Neural cell (in vitro differentiated cells): ENCODE data around the gene TTC23. TPM values are rescaled to one million over a fixed set of nuclear protein-coding genes. Genes with fewer than 3 reads are reported as not detected.

Source experiments
- H2AFZ ChIP-seq: fragments of 200-600, 300-800 bp; sonication (generic), shearing (Covaris generic); 2 replicates; pipeline ENCODE4 v1.6.0; 2014; ENCODE audit warnings: low read depth, mild to moderate bottlenecking, antibody characterized with exemption, low read length, moderate library complexity
- H3F3A ChIP-seq: fragments of 200-600 bp; shearing (Covaris generic); 2 replicates; pipeline ENCODE4 v1.6.1; 2016; ENCODE audit warnings: mild to moderate bottlenecking, moderate library complexity, mixed read lengths, antibody characterized with exemption, low read length; ENCODE audit not compliant: insufficient read depth, poor library complexity, severe bottlenecking
- H3K27ac ChIP-seq: fragments of 200-600, 300-800 bp; sonication (generic), shearing (Covaris generic); 2 replicates; pipeline ENCODE4 v1.5.1; 2014; ENCODE audit warnings: mild to moderate bottlenecking, low read length, moderate library complexity
- H3K27me3 ChIP-seq: fragments of 300-800, 200-600 bp; sonication (generic), shearing (Covaris generic); 2 replicates; pipeline ENCODE4 v1.6.0; 2014; ENCODE audit warnings: mild to moderate bottlenecking, low read depth, low read length, moderate library complexity; ENCODE audit not compliant: insufficient read depth
- H3K36me3 ChIP-seq: fragments of 300-800, 200-600 bp; sonication (generic), shearing (Covaris generic); 2 replicates; pipeline ENCODE4 v1.5.1; 2014; ENCODE audit warnings: mild to moderate bottlenecking, antibody characterized with exemption, low read length, moderate library complexity; ENCODE audit not compliant: insufficient read depth
- H3K4me2 ChIP-seq: fragments of 300-800, 200-600 bp; sonication (generic), shearing (Covaris generic); 2 replicates; pipeline ENCODE4 v1.6.0; 2014; ENCODE audit warnings: mild to moderate bottlenecking, low read length
- H3K4me3 ChIP-seq: fragments of 300-800, 200-600 bp; sonication (generic), shearing (Covaris generic); 2 replicates; pipeline ENCODE4 v1.5.1; 2014; ENCODE audit warnings: mild to moderate bottlenecking, low read length, moderate library complexity
- H3K79me2 ChIP-seq: fragments of 200-600 bp; shearing (Covaris generic); replicated peaks from 2 replicates; pipeline ENCODE4 v1.6.0; 2014; ENCODE audit warnings: mild to moderate bottlenecking, low read length, moderate library complexity; ENCODE audit not compliant: insufficient read depth
- H3K9ac ChIP-seq: fragments of 300-800, 200-600 bp; sonication (generic), shearing (Covaris generic); 2 replicates; pipeline ENCODE4 v1.6.1; 2016; ENCODE audit warnings: mild to moderate bottlenecking, low read length, mixed read lengths
- H3K9me2 ChIP-seq: fragments of 200-600 bp; shearing (Covaris generic); 2 replicates; pipeline ENCODE4 v1.6.1; 2016; ENCODE audit warnings: mild to moderate bottlenecking, low read length, mixed read lengths; ENCODE audit not compliant: insufficient read depth
- H3K9me3 ChIP-seq: fragments of 200-600, 300-800 bp; sonication (generic), shearing (Covaris generic); 2 replicates; pipeline ENCODE4 v1.6.1; 2016; ENCODE audit warnings: mild to moderate bottlenecking, mixed run types, low read length, moderate library complexity, mixed read lengths
- H4K20me1 ChIP-seq: fragments of 200-600 bp; shearing (Covaris generic); 2 replicates; pipeline ENCODE4 v1.6.1; 2016; ENCODE audit warnings: mild to moderate bottlenecking, mixed run types; ENCODE audit not compliant: insufficient read depth
- CTCF ChIP-seq: fragments of 450-650 bp; IDR thresholded peaks from 2 replicates; pipeline ENCODE4 v1.5.1; 2014; ENCODE audit warnings: antibody characterized with exemption, mild to moderate bottlenecking, moderate library complexity; ENCODE audit not compliant: poor library complexity, severe bottlenecking
- EP300 ChIP-seq: fragments of 450-650 bp; conservative IDR thresholded peaks from 2 replicates; pipeline ENCODE4 v1.6.1; 2014; ENCODE audit warnings: antibody characterized with exemption, mild to moderate bottlenecking, moderate library complexity; ENCODE audit not compliant: poor library complexity, severe bottlenecking
- EZH2 ChIP-seq: fragments of 200-600, 300-800 bp; shearing (Covaris generic), sonication (generic); IDR thresholded peaks from 2 replicates; pipeline ENCODE4 v1.6.1; 2014; ENCODE audit warnings: antibody characterized with exemption, low read length, borderline replicate concordance, mild to moderate bottlenecking; ENCODE audit not compliant: insufficient read depth, poor library complexity, severe bottlenecking
- MXI1 ChIP-seq: fragments of 450-650 bp; conservative IDR thresholded peaks from 2 replicates; pipeline ENCODE4 v1.6.1; 2014; ENCODE audit warnings: antibody characterized with exemption, mild to moderate bottlenecking; ENCODE audit not compliant: poor library complexity, severe bottlenecking
- POLR2AphosphoS5 ChIP-seq: IDR thresholded peaks from 2 replicates; pipeline ENCODE4 v1.6.1; 2012
- RAD21 ChIP-seq: fragments of 450-650 bp; conservative IDR thresholded peaks from 2 replicates; pipeline ENCODE4 v1.6.1; 2014; ENCODE audit warnings: antibody characterized with exemption, mild to moderate bottlenecking, moderate library complexity
- REST ChIP-seq: IDR thresholded peaks from 2 replicates; pipeline ENCODE4 v1.6.1; 2012; ENCODE audit warnings: borderline replicate concordance
- SMC3 ChIP-seq: fragments of 450-650 bp; conservative IDR thresholded peaks from 2 replicates; pipeline ENCODE4 v1.6.1; 2014; ENCODE audit warnings: antibody characterized with exemption, mild to moderate bottlenecking, moderate library complexity; ENCODE audit not compliant: poor library complexity
- TAF1 ChIP-seq: IDR thresholded peaks from 2 replicates; pipeline ENCODE4 v1.6.1; 2012; ENCODE audit warnings: low read depth
- polyA plus RNA-seq: library from polyadenylated mRNA; depleted of rRNA; stranded (reverse); fragments of >200 nt; gene quantifications from 2 replicates; pipeline ENCODE4 v1.2.3, GENCODE V29; 2014

Gene TTC23
- polyA plus RNA-seq, 1 donor from 2014 or later: 6.2 TPM

GRCh38 chr15:99165956-99166689 is 83.3 kb downstream of the TTC23 start:
- H3K9me2 ChIP-seq: no peaks in the 10 kb centered on the region

More at GRCh38 chr15:99165956-99166689, 83.3 kb downstream of the TTC23 start:
- H4K20me1 ChIP-seq: no peaks in the 10 kb centered on the region
- H3F3A ChIP-seq: no peaks in the 10 kb centered on the region
- no peaks in the 10 kb centered on the region for H3K36me3 ChIP-seq
- H3K9me3 ChIP-seq: no peaks in the 10 kb centered on the region
- H3K9ac ChIP-seq: no peak overlapping the region
- TF ChIP-seq SMC3: no peak
- no peak for TF ChIP-seq POLR2AphosphoS5
- TF ChIP-seq REST: no peak
- TF ChIP-seq EP300: no peak
- no peak for TF ChIP-seq MXI1
- no peak for TF ChIP-seq RAD21
- TF ChIP-seq TAF1: no peak
- no peak for TF ChIP-seq CTCF
- TF ChIP-seq EZH2: no peak
- no peak overlapping the region for H3K4me3 ChIP-seq
- no peak overlapping the region for H2AFZ ChIP-seq
- no peaks in the 10 kb centered on the region for H3K79me2 ChIP-seq
- H3K4me2 ChIP-seq: no peak overlapping the region
- no peaks in the 10 kb centered on the region for H3K27me3 ChIP-seq
- H3K27ac ChIP-seq: no peak overlapping the region
